Vagina (tissue), 2 donors: Measurements from ENCODE around the gene CELF1.

Source experiments
- CTCF ChIP-seq, 3 experiments: fragments of 450-650 bp in 2 of 3; fragments of 200-600 bp in 1 of 3; sonication (generic) in 1 of 3; IDR thresholded peaks; one replicate each; pipeline ENCODE4 v1.5.1; 2017 to 2019; ENCODE audit warnings: antibody characterized with exemption in 3 of 3, mild to moderate bottlenecking in 2 of 3, moderate library complexity in 2 of 3
- POLR2A ChIP-seq, 2 donors: fragments of 450-650 bp; IDR thresholded peaks; one replicate each; pipeline ENCODE4 v1.6.1; 2017; ENCODE audit warnings: antibody characterized with exemption in 2 of 2, mild to moderate bottlenecking in 2 of 2, moderate library complexity in 2 of 2
- POLR2AphosphoS5 ChIP-seq, 2 donors: sonication (generic); formaldehyde crosslinking; IDR thresholded peaks; one replicate each; pipeline ENCODE4 v1.9.0; 2017; ENCODE audit warnings: antibody characterized with exemption in 2 of 2, mild to moderate bottlenecking in 2 of 2, low read depth in 1 of 2; ENCODE audit not compliant: insufficient read depth in 1 of 2

DNA sequence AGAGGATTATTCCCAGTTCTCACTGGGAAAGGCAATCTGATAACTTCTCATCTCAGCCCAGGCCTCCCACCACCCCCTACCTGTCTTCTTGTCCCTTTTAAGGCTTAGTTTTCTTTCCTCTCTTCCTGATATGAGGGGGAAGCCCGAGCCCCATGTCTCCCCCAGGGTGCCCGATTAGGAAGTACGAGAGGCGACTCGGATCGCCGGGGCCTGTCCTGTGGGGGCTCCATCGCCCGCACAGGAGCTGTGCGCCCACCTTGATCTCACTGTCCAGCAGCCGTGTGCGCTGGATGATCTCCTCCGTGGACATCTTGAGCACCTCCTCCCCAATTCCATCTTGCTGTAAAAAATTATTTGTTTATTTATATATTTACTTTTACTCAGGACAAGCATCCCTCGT, 127.3 kb downstream of the CELF1 start:
- TF ChIP-seq CTCF (IDR thresholded peaks at IDR 0.05) (no peak), POLR2AphosphoS5 (IDR thresholded peaks at IDR 0.05; ENCODE audit: insufficient read depth in 1 of 2, low read depth in 1 of 2) (no peak), POLR2A (IDR thresholded peaks at IDR 0.05) (no peak)
